ENCODE results near the gene ULK1. TPM values are rescaled to one million over a fixed set of nuclear protein-coding genes. Genes with fewer than 3 reads are reported as not detected.

Gene ULK1
- total and polyA plus RNA-seq, 2 experiments from 2014 or later = 8.4 to 33.8 TPM

- TF ChIP-seq ZNF462 (CRISPR knock-in tag; IDR thresholded peaks at IDR 0.05) (no peak), ZNF331 (CRISPR knock-in tag; IDR thresholded peaks at IDR 0.05; ENCODE audit: low read depth) (no peak), POLR2AphosphoS5 (IDR thresholded peaks at IDR 0.05; ENCODE audit: low read depth) (no peak), EZH2 (IDR thresholded peaks at IDR 0.05; ENCODE audit: low read depth, unreplicated experiment) (no peak), NANOG (IDR thresholded peaks at IDR 0.05; ENCODE audit: borderline replicate concordance) (no peak), ZNF114 (CRISPR knock-in tag; IDR thresholded peaks at IDR 0.05) (no peak), CTCF (conservative IDR thresholded peaks at IDR 0.05; ENCODE audit: low read depth in 2 of 2) (no peak)
Measured at GRCh38 chr12:131851741-131852550, 42.5 kb upstream of the ULK1 start (continued).
